Measurements from ENCODE around the gene RYR2.

RYR2 gene

GRCh38 chr1:237383791-237384190, 341.8 kb downstream of the RYR2 start:
- DNase-seq: no peak

DNA sequence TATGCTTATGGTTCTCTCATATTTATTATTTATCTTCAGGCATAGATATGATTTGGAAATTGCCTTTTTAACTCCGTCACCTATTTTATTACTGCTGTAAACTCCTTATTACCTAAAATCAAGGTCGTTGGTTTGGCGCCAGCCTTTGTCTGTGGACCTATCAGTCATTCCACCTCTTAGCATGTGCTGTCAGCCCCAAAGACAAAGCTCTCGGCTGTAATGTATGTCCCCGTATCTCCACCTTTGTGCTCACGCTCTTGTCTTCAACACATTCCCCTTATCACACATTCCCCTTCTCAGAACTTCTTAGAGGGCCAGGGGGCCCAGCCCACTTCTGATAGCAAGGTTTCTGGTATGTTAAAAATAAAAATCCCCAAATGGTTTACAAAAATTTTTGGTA, 342.2 kb downstream of the RYR2 start:
- no peak for DNase-seq

- no peak for DNase-seq
Observed at GRCh38 chr1:237386362-237387143, 344.6 kb downstream of the RYR2 start.

- DNase-seq: no peak
Observed at GRCh38 chr1:237387144-237387505, 345.1 kb downstream of the RYR2 start.

DNA sequence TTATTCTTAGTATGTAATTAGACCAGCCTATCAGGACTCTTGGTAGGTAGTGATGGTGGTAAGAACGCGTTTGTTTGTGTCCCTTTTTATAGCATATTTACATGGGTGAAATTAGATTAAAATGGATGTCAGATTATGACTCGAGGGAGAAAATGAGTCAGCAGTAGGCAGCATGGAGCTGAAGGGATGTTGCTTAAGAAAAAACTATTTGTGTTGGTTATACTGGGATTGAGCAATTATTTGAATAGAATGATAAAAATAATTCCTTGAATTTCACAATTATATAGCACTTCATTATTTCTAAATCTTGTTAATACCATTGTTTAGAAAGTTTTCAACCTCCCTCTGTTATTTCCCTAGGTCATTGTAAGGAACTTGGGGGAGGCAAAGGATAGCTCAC, 348.8 kb downstream of the RYR2 start:
- DNase-seq: no peak

DNA sequence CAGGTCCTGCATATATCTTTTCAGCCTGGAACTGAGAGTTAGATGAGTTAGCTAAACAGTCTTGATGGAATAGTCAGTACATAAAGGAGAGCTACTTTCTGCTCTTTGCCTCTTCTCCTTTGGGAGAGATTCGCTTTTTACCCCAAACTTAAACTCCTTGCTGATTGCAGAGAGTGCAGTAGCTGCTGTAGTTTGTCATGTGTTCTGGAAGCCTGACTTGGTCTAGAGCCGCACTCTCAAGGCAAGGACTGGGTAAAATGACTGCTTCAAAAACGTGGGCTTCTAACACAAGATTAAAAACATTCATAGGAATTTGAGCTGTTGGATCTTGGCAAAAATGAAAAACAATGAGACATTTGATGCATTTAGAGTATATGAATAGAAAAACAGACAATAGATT, 351.6 kb downstream of the RYR2 start:
- DNase-seq: no peak

GRCh38 chr1:237394281-237394680, 352.3 kb downstream of the RYR2 start:
- DNase-seq: no peak

DNA sequence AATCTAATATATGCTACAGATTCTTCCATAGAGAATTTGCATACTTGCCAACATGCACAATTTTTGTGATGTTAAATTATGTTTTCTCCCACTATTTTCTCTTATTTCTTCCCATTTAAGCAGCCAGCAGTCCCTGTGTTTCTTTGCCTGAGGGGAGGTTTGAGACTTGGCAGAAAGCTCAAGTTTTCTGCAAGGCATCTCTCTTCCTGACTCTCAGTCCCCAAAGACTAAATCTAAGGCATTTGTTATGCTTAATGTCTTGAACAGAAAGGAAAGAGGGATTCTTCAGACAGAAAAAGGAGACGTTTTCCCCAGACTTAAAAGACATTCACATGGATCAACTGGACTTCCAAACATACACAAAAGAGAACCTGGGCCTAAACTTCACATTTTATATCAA, 354.4 kb downstream of the RYR2 start:
- DNase-seq: no peak

DNA sequence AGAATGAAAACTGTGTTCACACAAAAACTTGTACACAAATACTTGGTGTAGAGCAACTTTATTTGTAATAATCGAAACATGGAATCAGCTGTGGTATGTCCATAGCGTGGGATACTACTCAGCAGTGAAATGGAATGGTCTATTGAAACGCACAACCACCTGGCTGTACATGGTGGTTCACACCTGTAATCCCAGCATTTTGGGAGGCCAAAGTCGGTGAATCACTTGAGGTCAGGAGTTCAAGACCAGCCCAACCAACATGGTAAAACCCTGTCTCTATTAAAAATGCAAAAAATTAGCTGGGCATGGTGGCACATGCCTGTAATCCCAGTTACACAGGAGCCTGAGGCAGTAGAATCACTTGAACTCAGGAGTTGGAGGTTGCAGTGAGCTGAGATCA, 356.8 kb downstream of the RYR2 start:
- no peak for DNase-seq

- DNase-seq: no peak
Observed at GRCh38 chr1:237405912-237406311, 363.9 kb downstream of the RYR2 start.

DNA sequence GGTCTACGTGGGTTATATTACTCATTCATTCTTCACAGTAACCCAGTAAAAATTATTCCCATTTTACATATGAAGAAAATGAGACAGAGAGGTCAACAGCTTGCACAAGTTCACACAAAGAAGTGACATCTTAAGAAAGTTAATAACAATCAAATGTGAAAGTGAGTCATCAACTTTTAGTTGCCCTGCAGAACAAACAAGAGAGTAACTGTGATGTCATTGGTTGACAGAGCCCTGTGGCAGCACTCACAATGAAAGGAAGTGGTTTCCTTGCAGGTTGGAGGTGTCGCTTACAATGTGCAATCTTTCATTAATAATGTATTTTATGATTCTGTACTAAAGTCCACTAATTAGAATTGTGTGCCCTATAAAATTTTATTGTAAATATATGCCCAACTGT, 369.6 kb downstream of the RYR2 start:
- no peak for DNase-seq

DNA sequence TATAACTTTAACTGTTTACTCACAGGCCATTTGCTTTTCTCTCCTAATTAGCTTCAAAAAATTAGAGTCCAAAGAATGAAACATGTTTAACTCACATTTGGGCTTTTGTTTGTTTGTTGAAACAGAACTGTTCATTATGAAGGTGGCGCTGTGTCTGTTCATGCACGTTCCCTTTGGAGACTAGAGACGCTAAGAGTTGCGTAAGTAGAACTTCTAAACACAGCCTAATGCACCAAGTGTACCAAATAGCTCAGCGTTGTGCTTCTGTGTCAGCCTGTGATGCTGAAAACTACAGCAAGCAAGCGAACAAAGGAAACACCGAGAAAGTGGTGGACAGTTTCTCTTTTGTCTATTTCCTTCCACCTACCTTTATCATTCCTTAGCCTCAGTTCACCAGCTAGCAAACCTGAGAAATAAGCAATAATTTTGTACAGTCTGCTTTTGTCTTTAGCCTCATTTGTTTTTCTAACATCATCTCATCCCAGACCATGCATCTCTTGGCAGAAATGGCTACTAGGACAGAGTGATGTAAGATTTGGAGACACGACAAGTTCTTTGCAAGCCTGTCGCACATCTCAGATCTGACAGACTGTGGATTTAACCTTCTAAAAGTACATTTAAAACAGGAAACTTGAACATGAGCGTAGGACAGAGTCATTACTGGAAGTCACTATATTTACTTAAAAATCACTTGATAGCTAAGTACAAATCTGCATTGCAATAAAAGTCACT, 375.1 kb downstream of the RYR2 start:
- DNase-seq: no peak

DNA sequence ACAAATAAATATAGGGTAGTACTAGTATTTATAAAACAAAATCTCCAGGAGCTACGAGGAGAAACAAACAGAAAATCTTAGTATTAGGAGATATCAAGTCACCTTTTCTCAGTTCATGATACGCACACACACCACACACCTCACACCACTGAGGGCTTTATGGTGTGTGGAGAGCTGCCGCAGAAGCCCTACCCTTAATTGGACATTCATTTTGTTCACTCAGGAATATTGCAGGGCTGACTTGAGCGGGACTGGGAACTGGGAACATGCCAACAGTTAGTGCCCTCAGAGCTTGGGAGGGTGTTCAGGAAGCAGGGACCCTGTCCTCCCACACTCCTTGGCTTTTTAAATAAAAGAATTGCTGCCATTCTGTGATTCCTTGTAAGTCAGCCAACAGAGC, 386.8 kb downstream of the RYR2 start:
- DNase-seq: no peak

GRCh38 chr1:237429252-237429651, 387.3 kb downstream of the RYR2 start:
- DNase-seq: no peak

DNA sequence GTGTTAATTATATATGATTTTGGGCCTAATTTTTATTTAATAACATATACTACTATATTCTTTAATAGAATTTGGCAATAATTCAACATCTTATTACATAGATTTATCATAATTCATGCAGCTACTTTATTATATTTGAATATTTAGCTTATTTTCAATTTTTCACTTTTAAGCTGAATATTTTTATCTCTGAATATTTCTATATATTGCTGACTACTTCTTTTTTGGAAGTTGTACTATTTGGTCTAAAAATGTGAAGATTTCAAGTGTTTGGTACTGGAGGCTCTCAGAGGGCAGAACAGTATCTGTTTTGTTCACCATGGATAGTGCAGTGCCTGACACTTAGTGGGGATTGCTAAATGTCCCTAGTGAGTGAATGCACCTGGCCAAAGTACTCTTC, 389.5 kb downstream of the RYR2 start:
- DNase-seq: no peak

DNA sequence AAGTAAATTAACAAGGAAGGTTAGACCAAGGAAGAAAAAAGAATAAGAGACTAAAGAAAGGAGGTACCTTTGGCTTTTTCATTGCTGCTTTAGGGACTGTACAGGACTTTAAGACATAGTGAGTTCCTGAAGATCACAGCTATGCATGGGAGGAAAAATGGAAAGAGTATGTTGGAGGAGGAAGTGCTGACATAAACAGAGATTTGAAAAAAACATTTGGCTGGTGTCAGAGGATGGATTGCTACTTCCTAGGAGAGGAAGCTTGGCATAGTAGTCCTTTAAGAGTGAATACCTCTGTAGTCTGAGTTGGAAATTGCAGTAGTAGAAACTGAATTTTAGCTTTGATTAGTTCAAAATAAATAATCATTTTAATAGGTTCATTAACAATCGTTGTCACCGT, 398.4 kb downstream of the RYR2 start:
- no peak for DNase-seq

- no peak for DNase-seq
Observed at GRCh38 chr1:237444120-237444790, 402.3 kb downstream of the RYR2 start.

DNA sequence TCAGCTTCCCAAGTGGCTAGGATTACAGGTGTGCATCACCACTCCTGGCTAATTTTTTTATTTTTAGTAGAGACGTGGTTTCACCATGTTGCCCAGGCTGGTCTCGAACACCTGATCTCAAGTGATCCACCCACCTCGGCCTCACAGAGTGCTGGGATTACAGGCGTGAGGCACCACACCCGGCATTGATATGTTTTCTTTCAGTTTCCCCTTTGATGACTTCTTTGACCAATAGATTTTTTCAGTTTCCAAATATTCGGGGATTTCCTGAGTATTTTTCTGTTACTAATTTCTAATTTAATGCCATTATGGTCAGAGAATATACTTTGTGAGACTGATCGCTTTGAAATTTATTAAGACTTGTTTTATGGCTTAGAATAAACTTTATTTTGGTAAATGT, 406.1 kb downstream of the RYR2 start:
- DNase-seq: no peak

GRCh38 chr1:237457573-237457972, 415.6 kb downstream of the RYR2 start:
- no peak for DNase-seq

DNA sequence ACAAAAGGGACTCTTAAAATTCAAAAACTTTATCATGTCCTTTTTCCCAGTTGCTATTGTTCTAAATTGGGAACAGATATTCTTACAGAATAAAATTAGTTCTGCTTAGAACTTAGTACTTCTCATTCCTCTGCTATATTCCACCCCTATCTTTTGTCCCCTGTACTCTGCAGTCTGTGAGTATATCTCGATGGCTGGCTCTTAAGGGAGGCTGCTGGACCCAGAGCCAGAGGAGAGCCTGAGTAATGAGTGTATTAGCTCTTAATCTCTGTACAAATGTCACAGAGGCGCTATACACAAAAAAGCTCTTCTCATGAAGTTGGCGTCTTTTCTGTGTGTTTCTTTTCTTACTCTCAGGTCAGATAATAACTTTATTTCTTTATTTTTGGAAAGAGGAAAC, 425.3 kb downstream of the RYR2 start:
- DNase-seq: no peak

DNA sequence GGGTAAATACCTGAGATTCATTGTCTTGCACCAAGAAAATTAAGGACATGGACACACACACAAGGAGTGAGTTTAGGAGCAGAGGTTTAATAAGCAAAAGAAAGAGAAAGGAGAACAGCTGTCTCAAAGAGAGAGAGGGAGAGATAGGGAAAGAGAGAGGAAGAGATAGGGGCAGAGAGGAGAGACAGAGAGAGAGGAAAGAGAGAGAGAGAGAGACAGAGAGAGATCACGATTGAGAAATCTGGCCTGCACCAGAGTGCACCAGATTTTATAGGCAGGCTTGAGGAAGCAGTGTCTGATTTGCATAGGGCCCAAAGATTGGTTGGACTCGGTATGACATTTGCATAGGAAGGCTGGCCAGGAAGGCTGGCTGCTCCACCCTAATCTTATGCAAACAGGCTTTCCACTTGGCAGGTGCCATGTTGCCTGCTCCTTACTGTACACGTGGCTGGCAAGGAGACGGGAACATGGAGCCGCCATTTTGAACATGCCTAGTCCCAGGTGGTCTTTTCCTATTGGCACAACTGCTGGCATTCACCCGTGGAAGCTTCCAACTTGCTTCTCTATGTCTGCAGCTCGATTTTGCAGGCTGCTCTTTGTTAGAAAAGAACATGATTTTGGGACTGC, 428.8 kb downstream of the RYR2 start:
- no peak for DNase-seq

DNA sequence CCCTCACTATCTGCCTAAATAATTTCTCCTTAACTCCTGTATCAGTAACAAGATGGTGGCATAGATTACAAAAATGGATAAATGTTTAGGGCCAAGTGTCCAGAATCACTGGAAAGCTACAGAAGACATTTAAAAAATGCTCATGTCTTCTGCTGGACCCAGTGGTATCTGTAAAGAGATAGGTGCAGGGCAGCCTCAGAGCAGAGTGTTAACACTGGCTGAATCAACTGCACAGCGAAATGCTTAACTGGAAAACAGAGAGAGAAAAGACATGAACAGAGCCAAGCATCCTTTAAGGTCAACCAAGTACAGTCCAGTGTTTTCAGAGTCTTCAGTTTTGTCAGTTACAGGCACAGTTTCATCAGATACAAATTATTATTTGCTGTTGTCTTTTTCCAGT, 429.4 kb downstream of the RYR2 start:
- DNase-seq: no peak

GRCh38 chr1:237471956-237472355, 430.0 kb downstream of the RYR2 start:
- no peak for DNase-seq

- DNase-seq: no peak
Observed at GRCh38 chr1:237473854-237474253, 431.9 kb downstream of the RYR2 start.

All from HCEC 1CT (cell line).